ENCODE results near the gene CES2.

The CES2 gene

GRCh38 chr16:66906916-66907836 lies 28.1 kb upstream of the CES2 start:
- H3K4me3 ChIP-seq (ENCODE audit: control insufficient read depth, low read depth, low read length), result no peak overlapping the region
- DNase-seq (ENCODE audit: low read depth), result no peak
- TF ChIP-seq, protein P1, sequence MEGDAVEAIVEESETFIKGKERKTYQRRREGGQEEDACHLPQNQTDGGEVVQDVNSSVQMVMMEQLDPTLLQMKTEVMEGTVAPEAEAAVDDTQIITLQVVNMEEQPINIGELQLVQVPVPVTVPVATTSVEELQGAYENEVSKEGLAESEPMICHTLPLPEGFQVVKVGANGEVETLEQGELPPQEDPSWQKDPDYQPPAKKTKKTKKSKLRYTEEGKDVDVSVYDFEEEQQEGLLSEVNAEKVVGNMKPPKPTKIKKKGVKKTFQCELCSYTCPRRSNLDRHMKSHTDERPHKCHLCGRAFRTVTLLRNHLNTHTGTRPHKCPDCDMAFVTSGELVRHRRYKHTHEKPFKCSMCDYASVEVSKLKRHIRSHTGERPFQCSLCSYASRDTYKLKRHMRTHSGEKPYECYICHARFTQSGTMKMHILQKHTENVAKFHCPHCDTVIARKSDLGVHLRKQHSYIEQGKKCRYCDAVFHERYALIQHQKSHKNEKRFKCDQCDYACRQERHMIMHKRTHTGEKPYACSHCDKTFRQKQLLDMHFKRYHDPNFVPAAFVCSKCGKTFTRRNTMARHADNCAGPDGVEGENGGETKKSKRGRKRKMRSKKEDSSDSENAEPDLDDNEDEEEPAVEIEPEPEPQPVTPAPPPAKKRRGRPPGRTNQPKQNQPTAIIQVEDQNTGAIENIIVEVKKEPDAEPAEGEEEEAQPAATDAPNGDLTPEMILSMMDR (IDR thresholded peaks at IDR 0.05; ENCODE audit: control insufficient read depth, insufficient read depth, low read depth, low read length, missing control alignments), result no peak

- no peak overlapping the region for H3K4me3 ChIP-seq (ENCODE audit: control insufficient read depth, low read depth, low read length)
- DNase-seq (ENCODE audit: low read depth), result no peak
- TF ChIP-seq, protein P1 (IDR thresholded peaks at IDR 0.05; ENCODE audit: control insufficient read depth, insufficient read depth, low read depth, low read length, missing control alignments), result no peak
These were observed 27.2 kb upstream of the CES2 start for GRCh38 chr16:66908116-66908515.

- no peak for DNase-seq (ENCODE audit: low read depth)
- no peak overlapping the region for H3K4me3 ChIP-seq (ENCODE audit: control insufficient read depth, low read depth, low read length)
- TF ChIP-seq, protein P1 (IDR thresholded peaks at IDR 0.05; ENCODE audit: control insufficient read depth, insufficient read depth, low read depth, low read length, missing control alignments), result no peak
These were observed 26.4 kb upstream of the CES2 start for GRCh38 chr16:66908762-66909559.

DNA sequence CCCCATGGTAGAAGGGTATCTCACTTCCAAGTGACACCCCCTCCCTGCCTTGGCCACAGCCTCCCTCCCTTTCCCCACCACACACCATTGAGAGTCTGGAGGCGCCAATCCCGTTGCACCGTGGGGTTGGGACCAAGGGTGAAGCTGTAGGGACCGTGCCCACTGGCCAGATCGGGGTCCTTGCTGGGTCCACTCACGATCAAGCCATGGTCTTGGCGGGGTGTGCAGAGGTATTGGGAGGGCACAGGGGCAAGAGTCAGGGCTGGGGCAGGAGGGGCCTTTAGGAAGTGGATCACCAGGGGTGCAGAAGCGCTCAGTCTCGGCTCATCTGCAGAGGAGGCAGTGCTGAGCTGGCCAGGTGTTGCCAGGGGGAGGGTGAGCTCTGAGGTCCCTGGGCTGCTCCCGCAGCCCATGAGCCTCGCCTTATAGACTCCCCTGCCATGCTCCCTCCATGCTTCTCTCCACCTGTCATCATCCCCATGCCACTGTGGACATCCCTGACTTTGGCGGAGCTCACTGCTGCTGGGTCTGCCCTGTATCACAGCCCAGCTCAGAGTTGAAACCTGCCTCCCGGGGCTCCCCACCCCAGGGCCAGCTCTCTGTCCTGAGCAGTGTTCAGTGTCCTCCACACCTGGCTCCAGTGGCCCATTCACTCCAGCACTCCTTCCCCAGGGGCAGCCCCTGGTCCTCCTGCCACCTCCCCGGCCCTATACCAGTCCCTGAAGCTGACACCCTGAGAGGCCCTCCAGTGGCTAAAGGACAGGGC lies 25.0 kb upstream of the CES2 start:
- TF ChIP-seq, protein P1 (IDR thresholded peaks at IDR 0.05; ENCODE audit: control insufficient read depth, insufficient read depth, low read depth, low read length, missing control alignments), result no peak
- no peak overlapping the region for H3K4me3 ChIP-seq (ENCODE audit: control insufficient read depth, low read depth, low read length)

DNA sequence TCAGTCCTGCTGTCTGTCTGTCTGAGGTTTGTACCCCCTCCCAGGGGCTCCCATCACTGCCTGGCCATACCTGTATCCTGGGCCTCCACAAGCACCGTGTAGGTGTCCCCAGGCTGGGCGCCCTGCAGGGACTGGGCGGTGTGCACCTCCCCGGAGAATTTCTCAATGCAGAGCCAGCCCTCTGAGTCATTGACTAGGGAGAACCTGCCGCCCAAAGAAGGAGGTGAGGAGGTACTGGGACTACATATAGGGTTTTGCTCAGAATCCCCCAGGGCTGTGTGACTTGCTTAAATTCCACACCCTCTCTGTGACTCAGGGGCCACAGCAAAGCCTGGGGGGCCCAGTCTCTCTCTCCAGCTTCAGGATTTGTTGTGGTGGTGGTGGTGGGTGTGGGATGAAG lies 24.2 kb upstream of the CES2 start:
- TF ChIP-seq, protein P1 (IDR thresholded peaks at IDR 0.05; ENCODE audit: control insufficient read depth, insufficient read depth, low read depth, low read length, missing control alignments), result no peak
- H3K4me3 ChIP-seq (ENCODE audit: control insufficient read depth, low read depth, low read length), result no peak overlapping the region
- DNase-seq (ENCODE audit: low read depth), result no peak

More for the DNA sequence above, 25.0 kb upstream of the CES2 start:
- DNase-seq (ENCODE audit: low read depth), result no peak

- TF ChIP-seq, protein P1 (IDR thresholded peaks at IDR 0.05; ENCODE audit: control insufficient read depth, insufficient read depth, low read depth, low read length, missing control alignments), result no peak
- no peak overlapping the region for H3K4me3 ChIP-seq (ENCODE audit: control insufficient read depth, low read depth, low read length)
- DNase-seq (ENCODE audit: low read depth), result no peak
These were observed 23.5 kb upstream of the CES2 start for GRCh38 chr16:66911801-66912200.
